Endodermal cell (in vitro differentiated cells): ENCODE results near the gene ZNF217. TPM values are rescaled to one million over a fixed set of nuclear protein-coding genes. Genes with fewer than 3 reads are reported as not detected.
A peak's percentile ranks its signal among the peaks of the same experiment; 100 is the strongest.
"Not testable (repeated sequence)": the region's sequence is repeated elsewhere in the genome, so short reads cannot be mapped to it uniquely, and the experiment has no call there.

Source experiments
- DNase-seq: peaks from one replicate; pipeline ENCODE4 v3.0.0-alpha.2; 2017
- H3K27ac ChIP-seq: 2 replicates; pipeline ENCODE4 v1.5.1; 2013; ENCODE audit warnings: mild to moderate bottlenecking, low read depth, low read length, moderate library complexity
- H3K27me3 ChIP-seq: 2 replicates; pipeline ENCODE4 v1.6.1; 2013; ENCODE audit warnings: mild to moderate bottlenecking, low read length, moderate library complexity; ENCODE audit not compliant: insufficient read depth, control insufficient read depth, poor library complexity, severe bottlenecking
- H3K36me3 ChIP-seq: 2 replicates; pipeline ENCODE4 v1.7.0; 2013; ENCODE audit warnings: mild to moderate bottlenecking, low read length, moderate library complexity; ENCODE audit not compliant: control insufficient read depth, insufficient read depth
- H3K4me1 ChIP-seq: one replicate; pipeline ENCODE4 v1.7.0; 2013; ENCODE audit warnings: low read length; ENCODE audit not compliant: control insufficient read depth, insufficient read depth
- H3K4me3 ChIP-seq: 2 replicates; pipeline ENCODE4 v1.5.1; 2013; ENCODE audit warnings: mild to moderate bottlenecking, low read length, moderate library complexity
- H3K9ac ChIP-seq: 2 replicates; pipeline ENCODE4 v1.6.1; 2013; ENCODE audit warnings: mild to moderate bottlenecking, low read length, moderate library complexity; ENCODE audit not compliant: poor library complexity, severe bottlenecking; ENCODE audit errors: extremely low read depth
- H3K9me3 ChIP-seq: 2 replicates; pipeline ENCODE4 v1.6.1; 2013; ENCODE audit warnings: mild to moderate bottlenecking, low read length, moderate library complexity; ENCODE audit not compliant: control insufficient read depth
- H3K27ac Mint-ChIP-seq: 2 replicates; pipeline ENCODE4 v1.8.0; 2020; ENCODE audit warnings: mixed read lengths
- H3K27me3 Mint-ChIP-seq: 2 replicates; pipeline ENCODE4 v1.8.0; 2021; ENCODE audit warnings: mild to moderate bottlenecking, mixed read lengths; ENCODE audit not compliant: insufficient read depth
- H3K36me3 Mint-ChIP-seq: 2 replicates; pipeline ENCODE4 v1.8.0; 2020; ENCODE audit warnings: low read depth, mixed read lengths
- H3K4me1 Mint-ChIP-seq: 2 replicates; pipeline ENCODE4 v1.8.0; 2020; ENCODE audit warnings: mixed read lengths
- H3K4me3 Mint-ChIP-seq: 2 replicates; pipeline ENCODE4 v1.8.0; 2020; ENCODE audit warnings: mild to moderate bottlenecking, moderate library complexity, mixed read lengths
- H3K9me3 Mint-ChIP-seq: 2 replicates; pipeline ENCODE4 v1.8.0; 2020; ENCODE audit warnings: mild to moderate bottlenecking, mixed read lengths
- WGBS, 2 experiments: methylation state at CpG; one replicate each; pipeline versions ENCODE4 v1.1.5 to v1.1.7; 2013; ENCODE audit warnings: missing lambda C conversion rate in 2 of 2, mixed read lengths in 1 of 2; ENCODE audit not compliant: insufficient coverage in 1 of 2, insufficient read length in 1 of 2; 5-methylcytosine and 5-hydroxymethylcytosine counted together
- total RNA-seq, 2 donors: library from RNA; stranded (reverse); fragmentation: NEBNext Ultra II Directional in 1 of 2; extraction: Animal tissue kit (Norgen Biotek cat#: 25700) in 1 of 2; gene quantifications; 2 replicates in 1 of 2; 3 replicates in 1 of 2; pipeline ENCODE4 v1.2.1, GENCODE V29; 2021
- TF ChIP-seq, protein P1 (sequence below): fragments of 200-600 bp; sonication (generic); conservative IDR thresholded peaks from 2 replicates; pipeline ENCODE4 v1.5.0; 2021; ENCODE audit warnings: antibody characterized with exemption, mild to moderate bottlenecking

ZNF217 gene
- total RNA-seq, 2 donors from 2014 or later, result 100 to 123 TPM

DNA sequence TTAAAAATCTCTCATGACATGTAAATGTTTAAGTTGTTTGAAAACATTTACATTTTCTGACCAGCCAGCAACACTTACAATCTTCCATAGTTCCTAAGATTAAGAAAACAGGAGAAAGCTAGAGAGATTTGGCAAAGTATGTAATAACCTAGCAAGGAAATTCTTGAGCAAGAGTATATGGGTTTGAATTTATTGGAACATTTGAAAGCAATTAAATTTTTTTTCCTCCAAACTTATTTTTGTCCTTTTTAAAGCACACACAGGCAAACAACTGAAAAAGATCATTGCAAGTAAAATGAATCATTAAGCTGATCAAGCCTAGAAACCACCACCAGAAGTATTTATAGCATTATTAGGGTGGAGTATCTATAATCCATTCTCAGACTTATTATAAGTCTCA is 20.1 kb upstream of the ZNF217 start:
- no peak overlapping the region for H3K4me3 Mint-ChIP-seq
- Histone ChIP-seq H3K27ac (no peak overlapping the region), H3K27me3 (no peaks in the 10 kb centered on the region), H3K9ac (no peak overlapping the region), H3K4me1 (peaks cover 6% of the 10 kb centered on the region), H3K9me3 (no peaks in the 10 kb centered on the region), H3K36me3 (no peaks in the 10 kb centered on the region), H3K4me3 (no peak overlapping the region)
- H3K4me1 Mint-ChIP-seq, result peaks cover 27% of the 10 kb centered on the region
- H3K36me3 Mint-ChIP-seq, result no peaks in the 10 kb centered on the region
- H3K9me3 Mint-ChIP-seq, result no peaks in the 10 kb centered on the region
- DNase-seq, result no peak
- peak overlapping the region; percentile 81 for H3K27ac Mint-ChIP-seq
- H3K27me3 Mint-ChIP-seq, result no peaks in the 10 kb centered on the region
- TF ChIP-seq, protein P1, sequence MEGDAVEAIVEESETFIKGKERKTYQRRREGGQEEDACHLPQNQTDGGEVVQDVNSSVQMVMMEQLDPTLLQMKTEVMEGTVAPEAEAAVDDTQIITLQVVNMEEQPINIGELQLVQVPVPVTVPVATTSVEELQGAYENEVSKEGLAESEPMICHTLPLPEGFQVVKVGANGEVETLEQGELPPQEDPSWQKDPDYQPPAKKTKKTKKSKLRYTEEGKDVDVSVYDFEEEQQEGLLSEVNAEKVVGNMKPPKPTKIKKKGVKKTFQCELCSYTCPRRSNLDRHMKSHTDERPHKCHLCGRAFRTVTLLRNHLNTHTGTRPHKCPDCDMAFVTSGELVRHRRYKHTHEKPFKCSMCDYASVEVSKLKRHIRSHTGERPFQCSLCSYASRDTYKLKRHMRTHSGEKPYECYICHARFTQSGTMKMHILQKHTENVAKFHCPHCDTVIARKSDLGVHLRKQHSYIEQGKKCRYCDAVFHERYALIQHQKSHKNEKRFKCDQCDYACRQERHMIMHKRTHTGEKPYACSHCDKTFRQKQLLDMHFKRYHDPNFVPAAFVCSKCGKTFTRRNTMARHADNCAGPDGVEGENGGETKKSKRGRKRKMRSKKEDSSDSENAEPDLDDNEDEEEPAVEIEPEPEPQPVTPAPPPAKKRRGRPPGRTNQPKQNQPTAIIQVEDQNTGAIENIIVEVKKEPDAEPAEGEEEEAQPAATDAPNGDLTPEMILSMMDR, result no peak

DNA sequence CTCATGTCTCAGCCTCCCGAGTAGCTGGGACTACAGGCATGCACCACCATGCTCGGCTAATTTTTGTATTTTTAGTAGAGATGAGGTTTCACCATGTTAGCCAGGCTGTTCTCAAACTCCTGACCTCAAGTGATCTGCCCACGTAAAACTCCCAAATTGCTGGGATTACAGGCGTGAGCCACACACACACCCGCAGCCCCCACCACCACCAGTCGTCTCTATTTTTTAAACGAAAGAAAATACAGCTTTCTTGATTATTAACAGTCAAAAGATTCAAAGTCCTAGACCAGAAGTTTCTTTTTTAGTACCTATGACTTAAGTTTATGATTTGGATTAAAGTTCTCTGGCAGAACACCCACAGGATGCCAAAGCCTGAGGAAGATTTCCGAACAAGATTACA is 18.6 kb upstream of the ZNF217 start:
- not testable (repeated sequence) for H3K9me3 Mint-ChIP-seq, H3K9ac ChIP-seq, H3K9me3 ChIP-seq, H3K27me3 ChIP-seq, H3K36me3 ChIP-seq, DNase-seq, H3K4me3 Mint-ChIP-seq, H3K4me3 ChIP-seq, H3K4me1 ChIP-seq, H3K27ac Mint-ChIP-seq, H3K27ac ChIP-seq, H3K36me3 Mint-ChIP-seq, H3K27me3 Mint-ChIP-seq
- WGBS, 2 experiments, result 91 to 100% methylated on average over 5 to 8 of the region's 8 CpGs
- H3K4me1 Mint-ChIP-seq, result peaks cover 36% of the 10 kb centered on the region

DNA sequence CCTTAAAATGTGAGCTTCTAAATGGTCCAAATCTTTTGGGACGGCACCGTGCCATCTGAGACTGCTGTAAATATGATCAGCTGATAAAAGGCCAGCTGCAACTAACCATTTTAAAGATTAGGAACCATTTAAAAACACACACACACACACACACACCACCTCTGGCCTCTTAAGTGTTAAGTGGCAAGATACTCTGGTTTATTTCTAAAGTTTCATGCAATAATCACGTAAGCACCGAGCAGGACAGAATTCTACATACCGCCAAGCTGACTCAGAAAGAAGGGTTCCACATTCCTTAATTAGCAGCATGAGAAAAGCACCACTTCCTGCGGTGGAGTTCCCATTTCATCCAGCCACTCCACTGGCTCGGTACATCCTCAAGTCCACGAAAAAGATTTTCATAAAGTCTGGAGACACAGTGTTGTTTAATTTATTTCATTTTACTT is 17.8 kb upstream of the ZNF217 start:
- H3K9me3 ChIP-seq, result no peaks in the 10 kb centered on the region
- peaks cover 37% of the 10 kb centered on the region for H3K4me1 Mint-ChIP-seq
- no peaks in the 10 kb centered on the region for H3K27me3 Mint-ChIP-seq
- TF ChIP-seq, protein P1, result no peak
- H3K4me3 ChIP-seq, result no peak overlapping the region
- no peaks in the 10 kb centered on the region for H3K27me3 ChIP-seq
- H3K9me3 Mint-ChIP-seq, result no peaks in the 10 kb centered on the region
- H3K36me3 Mint-ChIP-seq, result no peaks in the 10 kb centered on the region
- no peak overlapping the region for H3K9ac ChIP-seq
- no peaks in the 10 kb centered on the region for H3K36me3 ChIP-seq
- peak; percentile 63 for DNase-seq
- WGBS, 2 experiments, result 40 to 74% methylated on average over 1 to 8 of the region's 8 CpGs
- H3K27ac Mint-ChIP-seq, result peak overlapping the region; percentile 67
- H3K4me3 Mint-ChIP-seq, result no peak overlapping the region
- peak overlapping the region; percentile 29 for H3K27ac ChIP-seq
- peaks cover 6% of the 10 kb centered on the region for H3K4me1 ChIP-seq
